Fibroblast of skin of left biceps (primary cell): ENCODE data around the gene PROM2.

ENCODE experiments used
- DNase-seq, 2 experiments: peaks; one replicate each; pipeline ENCODE4 v3.0.0-alpha.2; 2013; ENCODE audit warnings: low read depth in 2 of 2

PROM2 gene

GRCh38 chr2:95320344-95320712, 46.1 kb downstream of the PROM2 start:
- no peak for DNase-seq

DNA sequence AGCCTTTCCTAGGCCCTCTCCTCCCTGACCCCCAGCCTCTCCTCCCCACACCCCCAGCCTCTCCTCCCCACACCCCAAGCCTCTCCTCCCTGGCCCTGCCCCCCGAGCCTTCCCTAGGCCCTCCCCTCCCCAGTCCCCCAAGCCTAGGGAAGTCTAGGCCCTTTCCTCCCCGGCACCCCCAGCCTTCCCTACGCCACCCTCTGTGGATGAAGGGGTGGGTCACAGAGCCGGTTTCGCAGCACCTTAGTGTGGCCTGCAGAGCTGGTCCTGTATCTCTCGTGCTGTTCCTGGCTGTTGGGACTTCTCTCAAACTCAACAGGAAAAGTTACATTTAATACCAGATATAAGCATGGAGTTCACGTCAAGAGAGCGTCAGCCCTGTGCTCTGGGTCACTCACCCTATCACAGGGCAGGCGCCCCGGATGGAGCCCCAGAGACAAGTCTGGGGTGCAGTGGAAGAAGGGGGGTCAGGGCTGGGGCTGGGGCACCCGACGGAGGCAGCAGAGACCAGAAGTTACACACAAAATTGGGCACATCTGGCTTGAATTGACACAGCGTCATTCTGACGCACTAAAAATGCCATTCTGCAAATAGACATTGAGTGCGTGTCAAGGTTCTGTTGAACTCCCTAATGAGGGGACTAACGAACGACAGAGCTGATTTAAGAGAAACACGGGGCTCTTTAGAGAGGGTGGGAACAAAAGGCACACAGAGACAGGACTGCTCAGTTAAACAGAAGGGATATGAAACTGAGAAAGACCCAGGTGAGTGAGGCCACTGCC, 46.9 kb downstream of the PROM2 start:
- peak; percentile 67 to 77 for DNase-seq

- no peak for DNase-seq
These were observed 49.3 kb downstream of the PROM2 start for GRCh38 chr2:95323347-95324155.

DNA sequence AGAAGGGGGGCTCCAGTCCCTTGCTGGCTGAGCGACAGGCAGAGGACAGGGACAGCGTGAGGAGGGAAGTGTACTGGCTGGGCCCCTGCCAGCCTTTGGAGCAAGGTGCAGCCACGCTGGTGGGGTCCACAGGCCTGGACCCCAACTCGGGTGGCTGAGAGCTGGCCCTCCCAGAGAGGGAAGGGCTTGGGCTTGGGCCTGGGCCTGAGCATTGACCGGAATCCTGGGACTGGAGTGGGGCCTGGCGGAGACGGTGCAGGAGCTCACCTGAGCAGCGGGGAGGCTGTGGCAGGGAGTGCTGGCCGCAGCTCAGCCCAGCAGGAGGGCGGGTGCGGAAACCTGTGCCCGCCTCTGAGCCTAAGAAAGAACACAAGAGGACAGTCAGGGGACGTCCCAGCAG, 50.8 kb downstream of the PROM2 start:
- no peak for DNase-seq

DNA sequence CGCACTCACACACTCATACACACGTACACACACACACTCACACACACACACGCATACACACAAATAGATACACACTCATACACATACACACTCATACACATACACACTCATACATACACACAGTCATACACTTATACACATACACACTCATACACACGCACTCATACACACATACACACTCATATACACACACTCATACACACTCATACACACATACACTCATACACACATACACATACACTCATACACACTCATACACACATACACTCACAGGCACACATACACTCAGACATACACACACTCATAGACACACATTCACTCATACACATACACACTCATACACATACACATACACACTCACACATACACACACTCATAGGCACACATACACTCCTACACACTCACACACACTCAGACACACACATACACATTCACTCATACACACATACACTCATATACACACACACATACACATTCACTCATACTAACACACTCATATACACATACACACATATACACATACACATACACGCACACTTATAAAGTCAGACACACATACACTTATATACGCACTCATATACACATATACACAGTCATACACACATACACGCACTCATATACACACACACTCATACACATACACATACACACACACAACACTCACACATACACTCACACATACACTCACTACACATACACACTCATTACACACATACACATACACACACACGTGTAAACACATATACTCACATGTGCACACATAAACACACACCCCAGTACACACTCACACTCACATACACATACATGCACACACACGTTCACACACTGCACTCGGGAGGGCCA, 51.6 kb downstream of the PROM2 start:
- DNase-seq, result no peak

GRCh38 chr2:95326433-95327140, 52.3 kb downstream of the PROM2 start:
- DNase-seq, result no peak

- no peak for DNase-seq
These were observed 53.6 kb downstream of the PROM2 start for GRCh38 chr2:95327861-95328260.

- peak in 1 of 2 experiments; percentile 2 for DNase-seq
These were observed 54.3 kb downstream of the PROM2 start for GRCh38 chr2:95328358-95329125.

DNA sequence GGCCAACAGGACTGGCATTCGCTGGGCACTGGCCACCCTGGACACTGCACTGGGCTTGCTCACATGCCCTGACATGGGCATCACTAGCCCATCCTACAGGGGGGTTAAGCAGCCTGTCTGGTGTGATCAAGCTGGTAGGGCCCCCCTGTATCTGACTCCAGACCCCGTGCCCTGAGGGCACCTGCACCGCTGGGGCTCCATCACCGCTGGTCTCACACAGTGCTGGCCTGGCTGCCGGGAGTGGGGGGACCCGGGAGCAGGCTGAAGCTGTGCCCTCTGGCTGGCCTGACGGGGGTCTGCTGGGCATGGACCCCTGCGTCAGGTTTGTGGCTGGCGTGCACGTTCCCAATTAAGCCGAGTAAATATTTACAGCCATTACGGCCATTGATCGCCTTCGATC, 55.2 kb downstream of the PROM2 start:
- DNase-seq, result no peak

DNA sequence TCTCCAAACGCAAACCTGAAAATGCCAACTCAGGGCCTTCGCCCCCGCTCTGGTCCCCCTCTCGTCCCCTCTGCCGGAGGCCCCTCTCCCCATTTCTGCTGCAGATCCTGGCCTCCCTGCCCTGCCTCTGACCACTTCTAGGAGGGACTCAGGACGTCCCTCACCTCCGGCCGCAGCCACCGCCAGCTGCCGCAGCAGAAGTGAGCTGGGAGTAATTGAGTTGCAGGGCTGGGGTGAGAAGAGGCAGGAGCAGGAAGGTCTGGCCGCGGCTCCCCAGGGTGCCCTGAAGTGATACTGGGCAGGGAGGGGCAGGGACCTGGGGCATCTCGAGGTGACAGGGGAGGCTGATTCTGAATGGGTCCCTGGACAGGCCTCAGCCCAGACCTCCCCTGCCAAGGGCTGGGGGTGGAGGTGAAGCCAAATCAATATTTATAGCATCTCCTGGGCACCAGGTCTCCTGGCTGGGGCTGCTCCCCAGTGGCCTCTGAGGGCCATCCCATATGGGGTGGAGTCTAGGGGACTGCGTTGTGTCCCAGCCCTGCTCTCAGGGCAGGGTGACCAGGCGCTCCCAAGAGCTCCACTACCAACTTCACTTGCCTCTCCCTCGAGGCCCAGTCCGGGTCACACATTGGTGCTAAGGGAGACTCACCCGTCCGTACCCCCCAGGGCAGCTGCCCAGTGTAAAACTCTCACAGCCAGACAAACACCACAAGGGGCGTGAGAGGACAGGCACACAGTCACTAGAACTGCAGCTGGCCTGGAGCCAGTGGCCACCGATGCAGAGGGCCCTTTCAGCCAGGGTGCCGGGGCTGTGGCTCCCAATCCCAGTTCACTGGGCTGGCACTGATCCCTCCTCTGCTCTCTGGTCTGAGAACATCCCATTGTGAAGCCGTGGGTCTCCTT, 55.9 kb downstream of the PROM2 start:
- no peak for DNase-seq

- DNase-seq, result no peak
These were observed 56.6 kb downstream of the PROM2 start for GRCh38 chr2:95330794-95331338.

- DNase-seq, result no peak
These were observed 57.4 kb downstream of the PROM2 start for GRCh38 chr2:95331606-95332005.

- DNase-seq, result no peak
These were observed 57.8 kb downstream of the PROM2 start for GRCh38 chr2:95332036-95332435.

DNA sequence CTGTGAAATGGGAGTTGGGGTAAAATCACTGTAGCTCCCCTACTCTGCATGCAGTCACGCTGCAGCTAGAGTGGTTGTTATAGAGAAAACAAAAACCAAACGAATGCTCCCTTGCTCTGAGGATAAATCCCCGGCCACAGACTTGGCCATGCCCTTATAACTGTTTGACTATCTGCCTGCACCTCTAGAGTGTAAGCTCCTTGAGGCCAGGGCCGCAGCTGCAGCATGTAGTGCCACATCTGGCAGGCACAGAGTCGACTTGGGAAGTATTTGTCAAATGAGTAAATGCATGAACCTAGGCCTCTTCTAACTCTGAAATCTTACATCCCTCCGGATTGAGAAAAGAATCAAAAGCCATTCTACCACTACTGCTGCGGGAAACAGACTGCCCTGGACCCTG, 58.8 kb downstream of the PROM2 start:
- DNase-seq, result no peak

- DNase-seq, result peak; percentile 72 to 77
These were observed 59.7 kb downstream of the PROM2 start for GRCh38 chr2:95333888-95334338.

DNA sequence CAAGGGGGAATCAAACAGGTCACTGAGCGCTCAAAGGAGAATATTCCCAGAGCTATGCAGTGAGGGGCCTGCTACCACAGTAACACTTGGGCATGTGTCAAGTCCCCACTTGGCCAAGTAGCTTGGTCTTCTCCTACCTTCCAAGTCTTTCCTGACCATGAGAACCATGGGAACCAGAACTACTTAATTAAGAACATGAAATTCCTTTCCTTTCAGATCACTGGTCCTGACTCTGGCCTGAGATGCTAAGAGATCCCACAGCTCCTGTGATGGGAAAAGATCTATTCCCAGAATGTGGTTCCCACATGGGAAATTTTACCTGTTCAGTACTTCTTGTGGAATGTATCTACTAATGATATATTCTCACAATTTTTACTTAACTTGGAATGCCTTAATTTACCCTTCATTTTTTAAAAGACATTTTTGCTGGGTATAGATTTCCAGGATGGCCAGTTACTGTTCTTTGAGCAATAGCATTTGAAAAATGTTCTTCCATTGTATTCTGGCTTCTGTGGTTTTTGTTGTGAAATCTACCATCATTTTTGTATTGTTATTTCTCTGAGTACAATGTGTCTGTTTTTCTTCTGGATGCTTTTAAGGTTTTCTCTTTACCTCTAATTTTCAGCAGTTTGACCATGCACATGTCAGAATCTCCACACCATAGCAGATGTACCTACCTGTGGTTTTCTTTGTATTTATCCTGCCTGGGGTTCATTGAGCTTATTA, 60.8 kb downstream of the PROM2 start:
- no peak for DNase-seq

GRCh38 chr2:95336406-95336805, 62.2 kb downstream of the PROM2 start:
- no peak for DNase-seq

- no peak for DNase-seq
These were observed 63.6 kb downstream of the PROM2 start for GRCh38 chr2:95337829-95338228.
